HEK293 (cell line): ENCODE measurements around the gene LTBP1.
"Not testable (repeated sequence)": the region's sequence is repeated elsewhere in the genome, so short reads cannot be mapped to it uniquely, and the experiment has no call there.

ENCODE experiments used
- CTCF ChIA-PET: fragments of 350-600 bp; formaldehyde crosslinking; extraction: SDS; loops from one replicate; lab custom pipeline; 2021; ENCODE audit warnings: antibody characterized with exemption; lab: Yijun Ruan, JAX
- POLR2A ChIA-PET: fragments of 300-600 bp; formaldehyde crosslinking; extraction: SDS; loops from one replicate; lab custom pipeline; 2020; ENCODE audit warnings: antibody characterized with exemption, inconsistent platforms; lab: Yijun Ruan, JAX
- H3K27ac ChIP-seq: fragments of 200-500 bp; sonication (Bioruptor generic); 2 replicates; pipeline ENCODE4 v1.5.1; 2014; ENCODE audit warnings: low read depth, low read length, control low read depth, inconsistent platforms; ENCODE audit errors: extremely low read depth
- H3K36me3 ChIP-seq, 2 experiments: fragments of 200-500 bp in 1 of 2; sonication (Bioruptor generic) in 1 of 2; 1 replicate in 1 of 2; 2 replicates in 1 of 2; pipeline ENCODE4 v1.5.1; 2014 to 2017; ENCODE audit warnings: inconsistent platforms in 2 of 2, low read length in 2 of 2; ENCODE audit not compliant: control insufficient read depth in 2 of 2, insufficient read depth in 1 of 2
- H3K4me1 ChIP-seq: fragments of 200-500 bp; sonication (Bioruptor generic); 2 replicates; pipeline ENCODE4 v1.5.1; 2014; ENCODE audit warnings: mild to moderate bottlenecking, low read length, inconsistent platforms; ENCODE audit not compliant: control insufficient read depth, insufficient read depth
- H3K4me3 ChIP-seq: 2 replicates; pipeline ENCODE4 v1.5.1; 2011; ENCODE audit warnings: low read depth, mild to moderate bottlenecking, control low read depth, low read length, moderate library complexity
- H3K9me3 ChIP-seq: fragments of 200-500 bp; sonication (Bioruptor generic); 2 replicates; pipeline ENCODE4 v1.5.1; 2014; ENCODE audit warnings: low read depth, low read length, inconsistent platforms; ENCODE audit not compliant: control insufficient read depth, insufficient read depth
- HIC1 ChIP-seq: fragments of 450-650 bp; formaldehyde crosslinking; IDR thresholded peaks from 2 replicates; pipeline ENCODE4 v1.5.1; 2016; ENCODE audit warnings: missing biosample characterization, missing genetic modification characterization
- SP7 ChIP-seq: fragments of 450-650 bp; formaldehyde crosslinking; IDR thresholded peaks from 2 replicates; pipeline ENCODE4 v1.5.1; 2016; ENCODE audit warnings: missing biosample characterization, missing genetic modification characterization
- ZBTB11 ChIP-seq: fragments of 450-650 bp; formaldehyde crosslinking; conservative IDR thresholded peaks from 2 replicates; pipeline ENCODE4 v1.5.1; 2016; ENCODE audit warnings: low read depth, missing biosample characterization, missing genetic modification characterization
- ZBTB48 ChIP-seq: fragments of 450-650 bp; formaldehyde crosslinking; IDR thresholded peaks from 2 replicates; pipeline ENCODE4 v1.5.1; 2016; ENCODE audit warnings: missing biosample characterization, missing genetic modification characterization
- ZFHX2 ChIP-seq: fragments of 450-650 bp; formaldehyde crosslinking; conservative IDR thresholded peaks from 2 replicates; pipeline ENCODE4 v1.5.1; 2016; ENCODE audit warnings: missing biosample characterization, missing genetic modification characterization
- ZNF132 ChIP-seq: fragments of 450-650 bp; formaldehyde crosslinking; IDR thresholded peaks from 2 replicates; pipeline ENCODE4 v1.5.1; 2017; ENCODE audit warnings: missing biosample characterization, missing genetic modification characterization, borderline replicate concordance
- ZNF138 ChIP-seq: fragments of 450-650 bp; formaldehyde crosslinking; IDR thresholded peaks from 2 replicates; pipeline ENCODE4 v1.5.1; 2016; ENCODE audit warnings: missing biosample characterization, missing genetic modification characterization, borderline replicate concordance
- ZNF175 ChIP-seq: fragments of 450-650 bp; formaldehyde crosslinking; IDR thresholded peaks from 2 replicates; pipeline ENCODE4 v1.5.1; 2016; ENCODE audit warnings: missing biosample characterization, missing genetic modification characterization
- ZNF18 ChIP-seq: fragments of 450-650 bp; formaldehyde crosslinking; IDR thresholded peaks from 2 replicates; pipeline ENCODE4 v1.5.1; 2016; ENCODE audit warnings: missing biosample characterization, missing genetic modification characterization
- ZNF239 ChIP-seq: fragments of 450-650 bp; formaldehyde crosslinking; IDR thresholded peaks from 2 replicates; pipeline ENCODE4 v1.5.1; 2016; ENCODE audit warnings: missing biosample characterization, missing genetic modification characterization
- ZNF248 ChIP-seq: fragments of 450-650 bp; formaldehyde crosslinking; IDR thresholded peaks from 2 replicates; pipeline ENCODE4 v1.5.1; 2017; ENCODE audit warnings: missing biosample characterization, missing genetic modification characterization
- ZNF292 ChIP-seq: fragments of 450-650 bp; formaldehyde crosslinking; IDR thresholded peaks from 2 replicates; pipeline ENCODE4 v1.5.1; 2016; ENCODE audit warnings: low read depth, missing biosample characterization, missing genetic modification characterization, borderline replicate concordance
- ZNF510 ChIP-seq: fragments of 450-650 bp; formaldehyde crosslinking; IDR thresholded peaks from 2 replicates; pipeline ENCODE4 v1.5.1; 2018; ENCODE audit warnings: mild to moderate bottlenecking, missing genetic modification characterization, missing biosample characterization; ENCODE audit not compliant: insufficient replicate concordance
- ZNF558 ChIP-seq: fragments of 450-650 bp; formaldehyde crosslinking; IDR thresholded peaks from 2 replicates; pipeline ENCODE4 v1.5.1; 2016; ENCODE audit warnings: missing biosample characterization, missing genetic modification characterization
- ZNF560 ChIP-seq: fragments of 450-650 bp; formaldehyde crosslinking; IDR thresholded peaks from 2 replicates; pipeline ENCODE4 v1.5.1; 2017; ENCODE audit warnings: missing biosample characterization, missing genetic modification characterization, borderline replicate concordance
- ZNF658 ChIP-seq: fragments of 450-650 bp; formaldehyde crosslinking; IDR thresholded peaks from 2 replicates; pipeline ENCODE4; 2016; ENCODE audit warnings: missing biosample characterization, missing genetic modification characterization
- ZNF704 ChIP-seq: fragments of 450-650 bp; formaldehyde crosslinking; IDR thresholded peaks from 2 replicates; pipeline ENCODE4 v1.5.1; 2016; ENCODE audit warnings: missing biosample characterization, missing genetic modification characterization
- ZNF768 ChIP-seq: fragments of 450-650 bp; formaldehyde crosslinking; IDR thresholded peaks from 2 replicates; pipeline ENCODE4 v1.5.1; 2018; ENCODE audit warnings: missing biosample characterization, mild to moderate bottlenecking, missing genetic modification characterization
- ZNF777 ChIP-seq: fragments of 450-650 bp; formaldehyde crosslinking; IDR thresholded peaks from 2 replicates; pipeline ENCODE4 v1.5.1; 2017; ENCODE audit warnings: missing biosample characterization, missing genetic modification characterization, borderline replicate concordance
- ZNF785 ChIP-seq: fragments of 450-650 bp; formaldehyde crosslinking; IDR thresholded peaks from 2 replicates; pipeline ENCODE4 v1.5.1; 2016; ENCODE audit warnings: missing biosample characterization, missing genetic modification characterization
- ZSCAN5A ChIP-seq: fragments of 450-650 bp; formaldehyde crosslinking; IDR thresholded peaks from 2 replicates; pipeline ENCODE4 v1.5.1; 2016; ENCODE audit warnings: missing biosample characterization, missing genetic modification characterization

LTBP1 gene

GRCh38 chr2:33388996-33389395 lies 442.2 kb downstream of the LTBP1 start:
- ChIA-PET CTCF (interaction anchor here (1.1 kb wide), 2 partner anchors 13 to 616 kb away, joined by 3 read pairs; no protein-coding TSS in a partner anchor), POLR2A (no interaction called here)
- no peak overlapping the region for H3K27ac ChIP-seq
- H3K9me3 ChIP-seq: no peaks in the 10 kb centered on the region
- no peaks in the 10 kb centered on the region for H3K4me1 ChIP-seq
- H3K4me3 ChIP-seq: no peak overlapping the region
- no peaks in the 10 kb centered on the region for H3K36me3 ChIP-seq
- TF ChIP-seq ZNF239 (tag by site-specific recombination) (no peak), ZNF138 (tag by site-specific recombination) (no peak), ZNF704 (tag by site-specific recombination) (no peak), ZNF175 (tag by site-specific recombination) (no peak), ZNF560 (tag by site-specific recombination) (no peak), ZNF292 (no peak), ZNF510 (tag by site-specific recombination) (no peak), ZNF777 (tag by site-specific recombination) (no peak), ZSCAN5A (tag by site-specific recombination) (no peak), SP7 (tag by site-specific recombination) (no peak), HIC1 (tag by site-specific recombination) (no peak), ZNF658 (tag by site-specific recombination) (no peak)

- H3K27ac ChIP-seq, H3K4me3 ChIP-seq, H3K36me3 ChIP-seq, H3K9me3 ChIP-seq, POLR2A ChIA-PET, H3K4me1 ChIP-seq: not testable (repeated sequence)
- CTCF ChIA-PET: interaction anchor here (0.7 to 1.4 kb wide), 4 partner anchors 9 to 185 kb away, joined by 3 to 5 read pairs (median 4); no protein-coding TSS in a partner anchor
These were observed 442.9 kb downstream of the LTBP1 start for GRCh38 chr2:33389695-33390094.

GRCh38 chr2:33391529-33392255 lies 444.9 kb downstream of the LTBP1 start:
- Histone ChIP-seq H3K9me3 (no peaks in the 10 kb centered on the region), H3K4me3 (no peak overlapping the region), H3K36me3 (no peaks in the 10 kb centered on the region), H3K4me1 (no peaks in the 10 kb centered on the region), H3K27ac (no peak overlapping the region)
- ChIA-PET CTCF (interaction anchor here (0.5 to 0.7 kb wide), 2 partner anchors 39 to 753 kb away, joined by 3 to 5 read pairs; no protein-coding TSS in a partner anchor), POLR2A (no interaction called here)
- TF ChIP-seq ZNF768 (no peak), ZNF558 (tag by site-specific recombination) (no peak), ZNF132 (no peak), ZNF785 (tag by site-specific recombination) (no peak), ZFHX2 (tag by site-specific recombination) (no peak), ZBTB48 (tag by site-specific recombination) (no peak), ZNF248 (tag by site-specific recombination) (no peak), ZBTB11 (tag by site-specific recombination) (no peak), ZNF18 (tag by site-specific recombination) (no peak)
